Naive thymus-derived CD8-positive, alpha-beta T cell (primary cell): ENCODE results near the gene MT2A. TPM values are rescaled to one million over a fixed set of nuclear protein-coding genes. Genes with fewer than 3 reads are reported as not detected.

Experiments
- ATAC-seq, 2 donors: fragments of 150-1000 bp; cut with Tn5 transposase in 1 of 2; sonication (Bioruptor Pico), chemical (Tn5 transposase) in 1 of 2; 1 replicate in 1 of 2; 2 replicates in 1 of 2; pipeline ENCODE4 v1.10.0; 2021; ENCODE audit warnings: mild to moderate bottlenecking in 2 of 2, moderate library complexity in 2 of 2
- POLR2A ChIA-PET: fragments of 350-600 bp; sonication (Branson Sonifier 250); formaldehyde crosslinking; loops from one replicate; lab custom pipeline; 2021; ENCODE audit warnings: antibody characterized with exemption; lab: Charles Lee
- DNase-seq, 10 donors: peaks; one replicate each; pipeline versions ENCODE4 v3.0.0 to v3.0.0-alpha.2; 2020 to 2022
- H3K27ac Mint-ChIP-seq, 10 donors: one replicate each; pipeline ENCODE4 v1.8.0; 2020 to 2022; ENCODE audit warnings: mild to moderate bottlenecking in 10 of 10, mixed read lengths in 10 of 10, moderate library complexity in 4 of 10, inconsistent platforms in 1 of 10
- H3K27me3 Mint-ChIP-seq, 5 donors: one replicate each; pipeline ENCODE4 v1.8.0; 2021 to 2022; ENCODE audit warnings: mixed read lengths in 5 of 5
- H3K36me3 Mint-ChIP-seq, 3 donors: one replicate each; pipeline ENCODE4 v1.8.0; 2020 to 2022; ENCODE audit warnings: mixed read lengths in 3 of 3, mild to moderate bottlenecking in 2 of 3, inconsistent platforms in 1 of 3
- H3K4me1 Mint-ChIP-seq, 4 donors: one replicate each; pipeline ENCODE4 v1.8.0; 2021 to 2022; ENCODE audit warnings: mixed read lengths in 4 of 4
- H3K4me3 Mint-ChIP-seq, 10 donors: one replicate each; pipeline ENCODE4 v1.8.0; 2020 to 2022; ENCODE audit warnings: mild to moderate bottlenecking in 10 of 10, mixed read lengths in 10 of 10, moderate library complexity in 6 of 10, inconsistent platforms in 1 of 10
- H3K9me3 Mint-ChIP-seq, 9 donors: one replicate each; pipeline ENCODE4 v1.8.0; 2020 to 2022; ENCODE audit warnings: mixed read lengths in 9 of 9, mild to moderate bottlenecking in 3 of 9, inconsistent platforms in 1 of 9, moderate library complexity in 1 of 9
- polyA plus RNA-seq, 3 donors: library from polyadenylated mRNA; unstranded; fragments of 300-500 nt; fragmentation: Illumina TruSeq; gene quantifications; one replicate each; pipeline ENCODE4 v1.2.3, GENCODE V29; 2021
- total RNA-seq, 8 experiments: library from RNA in 2 of 8; stranded (reverse) in 2 of 8; gene quantifications; one replicate each; pipeline ENCODE4 v1.2.3 and lab custom pipeline; 2021 to 2026

MT2A gene
- total and polyA plus RNA-seq, 5 experiments from 2014 or later: 32.3 to 303 (median 248) TPM

DNA sequence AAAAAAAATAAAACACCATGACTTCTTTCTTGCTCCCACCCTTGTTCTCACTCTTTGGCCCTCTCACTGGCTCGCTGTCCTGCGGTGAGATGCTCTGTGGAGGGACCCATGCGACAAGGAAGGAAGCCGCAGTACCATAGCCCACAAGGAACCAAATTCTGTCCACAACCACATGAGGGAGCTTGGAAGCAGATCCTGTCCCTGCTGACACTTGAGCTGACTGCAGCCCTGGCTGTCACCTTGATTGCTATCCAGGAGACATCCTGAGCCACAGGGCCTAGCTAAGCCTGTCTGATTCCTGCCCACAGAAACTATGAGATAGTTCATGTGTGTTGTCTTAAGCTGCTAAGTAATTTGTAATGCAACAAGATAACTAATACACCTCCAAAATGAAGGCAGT, 4.8 kb upstream of the MT2A start:
- no peaks in the 10 kb centered on the region for H3K9me3 Mint-ChIP-seq
- ATAC-seq (no peak), DNase-seq (no peak)
- POLR2A ChIA-PET: interaction anchor here (1.7 to 2.0 kb wide), 2 partner anchors 53 to 79 kb away, joined by 4 to 7 read pairs; partner anchors contain the start of genes MT1F and MT1X
- no peaks in the 10 kb centered on the region for H3K36me3 Mint-ChIP-seq
- H3K27ac Mint-ChIP-seq: peak overlapping the region in 4 of 10 donors; percentile 25 to 65 (median 56)
- H3K27me3 Mint-ChIP-seq: peaks cover 0 to 6% (median 0%) of the 10 kb centered on the region in 5 donors
- no peak overlapping the region for H3K4me3 Mint-ChIP-seq
- peaks cover 13 to 33% (median 27%) of the 10 kb centered on the region in 4 donors for H3K4me1 Mint-ChIP-seq

DNA sequence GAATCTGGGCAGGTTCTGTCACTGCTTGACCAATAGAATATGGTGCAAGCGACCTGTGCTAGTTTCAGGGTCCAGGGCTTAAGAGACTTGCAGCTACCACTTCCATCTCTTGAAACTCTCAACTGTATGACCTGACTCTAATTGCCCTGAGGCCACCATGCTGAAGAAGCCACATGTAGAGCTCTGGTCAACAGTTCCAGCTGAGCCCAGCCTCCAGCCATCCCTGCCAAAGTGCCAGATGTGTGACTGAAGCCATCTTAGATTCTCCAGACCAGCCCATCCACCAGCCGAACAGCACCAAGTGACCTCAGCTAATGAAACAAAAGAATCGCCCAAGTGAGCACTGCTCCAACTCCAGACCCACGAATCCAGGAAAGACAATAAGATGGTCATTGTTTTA, 3.4 kb upstream of the MT2A start:
- POLR2A ChIA-PET: interaction anchor here (0.6 to 4.8 kb wide), 9 partner anchors 13 to 103 kb away, joined by 3 to 21 read pairs (median 4); partner anchors contain the start of genes MT1F, MT1X and MT3
- DNase-seq: no peak
- Mint-ChIP-seq H3K27ac (peak overlapping the region in 8 of 10 donors; percentile 6 to 91 (median 70)), H3K9me3 (no peaks in the 10 kb centered on the region), H3K4me3 (no peak overlapping the region), H3K4me1 (peaks cover 19 to 46% (median 38%) of the 10 kb centered on the region in 4 donors), H3K36me3 (no peaks in the 10 kb centered on the region), H3K27me3 (peaks cover 0 to 6% (median 0%) of the 10 kb centered on the region in 5 donors)
- ATAC-seq: no peak

DNA sequence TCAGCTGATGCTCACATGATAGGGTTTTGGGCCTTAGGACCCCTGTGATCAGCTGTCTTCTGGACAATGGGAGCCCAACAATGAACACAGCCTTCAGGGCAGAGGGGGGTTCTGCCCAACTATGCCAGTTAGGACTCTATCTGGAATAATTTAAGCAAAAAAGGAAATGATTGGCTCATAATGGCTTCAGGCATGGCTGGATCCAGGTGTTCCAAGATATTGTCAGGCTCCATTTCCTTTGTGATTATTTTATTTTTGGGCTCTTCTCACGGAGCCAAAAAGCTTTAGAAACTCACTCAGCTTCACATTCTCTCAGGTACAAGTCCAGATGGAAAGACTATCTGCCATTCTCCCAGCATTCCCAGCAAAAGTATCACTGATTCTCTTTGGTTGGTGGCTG, 2.9 kb upstream of the MT2A start:
- no peaks in the 10 kb centered on the region for H3K36me3 Mint-ChIP-seq
- ATAC-seq (no peak), DNase-seq (no peak)
- POLR2A ChIA-PET: interaction anchor here (0.6 to 4.8 kb wide), 11 partner anchors 10 to 103 kb away, joined by 3 to 21 read pairs (median 4); partner anchors contain the start of genes MT1F and MT1X
- H3K4me3 Mint-ChIP-seq: no peak overlapping the region
- peaks cover 23 to 48% (median 42%) of the 10 kb centered on the region in 4 donors for H3K4me1 Mint-ChIP-seq
- peak overlapping the region in 7 of 10 donors; percentile 78 to 98 (median 94) for H3K27ac Mint-ChIP-seq
- peaks cover 0 to 2% (median 0%) of the 10 kb centered on the region in 5 donors for H3K27me3 Mint-ChIP-seq
- no peaks in the 10 kb centered on the region for H3K9me3 Mint-ChIP-seq

DNA sequence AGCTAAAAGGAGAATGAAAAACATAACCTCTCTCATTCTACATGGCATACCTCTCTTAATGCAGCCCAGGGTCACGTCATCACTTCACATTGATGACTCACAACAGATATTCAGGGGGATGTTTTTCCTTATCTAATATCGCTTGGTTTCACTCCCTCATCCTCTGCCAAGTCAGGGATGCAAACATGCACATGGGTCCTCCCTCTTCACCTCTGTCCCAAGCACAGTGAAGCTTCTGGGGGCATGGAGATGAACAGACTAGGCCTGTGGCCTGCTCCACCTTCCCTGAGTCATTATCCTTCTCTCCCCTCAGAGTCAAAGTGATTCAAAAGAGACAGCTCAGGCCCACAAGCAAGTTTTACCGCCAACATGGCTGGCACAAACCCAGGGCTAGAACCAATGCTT, 2.3 kb upstream of the MT2A start:
- Mint-ChIP-seq H3K4me3 (peak overlapping the region in 3 of 10 donors; percentile 59 to 70 (median 65)), H3K36me3 (no peaks in the 10 kb centered on the region), H3K27me3 (no peaks in the 10 kb centered on the region), H3K27ac (peak overlapping the region; percentile 89 to 98 (median 96)), H3K4me1 (peaks cover 26 to 51% (median 47%) of the 10 kb centered on the region in 4 donors), H3K9me3 (no peaks in the 10 kb centered on the region)
- no peak for ATAC-seq
- POLR2A ChIA-PET: interaction anchor here (1.2 to 4.8 kb wide), 10 partner anchors 10 to 102 kb away, joined by 3 to 33 read pairs (median 6); partner anchors contain the start of genes MT1E, MT1F and MT1X
- DNase-seq: no peak

DNA sequence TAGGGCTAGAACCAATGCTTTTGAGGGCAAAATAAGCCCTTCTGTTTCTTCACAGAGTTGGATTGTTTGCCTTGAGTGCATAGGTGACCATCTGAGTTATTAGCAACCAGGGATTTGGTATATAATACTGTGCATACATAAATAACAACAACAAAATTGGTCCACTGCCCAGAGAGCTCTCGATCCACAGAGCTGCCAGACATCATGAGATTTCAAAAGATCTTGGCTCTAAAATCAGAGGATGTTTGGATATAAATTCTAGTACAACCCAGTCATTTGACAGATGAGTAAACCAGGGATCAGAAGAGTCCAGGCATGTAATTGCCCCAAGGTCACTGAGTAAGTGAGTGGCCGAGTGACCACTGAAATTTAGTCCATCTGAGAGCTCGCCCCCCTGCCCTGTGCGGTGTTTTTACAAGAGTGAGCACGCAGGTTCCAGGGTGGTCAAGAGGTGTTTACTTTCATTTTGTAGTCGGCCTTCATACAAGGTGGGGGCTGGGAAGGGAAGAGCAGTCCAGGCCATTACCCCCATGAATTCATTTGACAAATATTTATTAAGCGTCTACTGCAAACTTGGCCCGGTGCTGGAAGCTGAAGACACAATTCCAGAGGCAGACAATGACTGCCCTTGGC, 1.8 kb upstream of the MT2A start:
- ATAC-seq (no peak), DNase-seq (no peak)
- Mint-ChIP-seq H3K27ac (peak overlapping the region; percentile 89 to 98 (median 96)), H3K4me1 (peaks cover 30 to 56% (median 53%) of the 10 kb centered on the region in 4 donors), H3K4me3 (peak overlapping the region; percentile 65 to 90 (median 79)), H3K9me3 (no peaks in the 10 kb centered on the region), H3K36me3 (no peaks in the 10 kb centered on the region), H3K27me3 (no peaks in the 10 kb centered on the region)
- POLR2A ChIA-PET: interaction anchor here (0.8 to 4.8 kb wide), 15 partner anchors 9 to 291 kb away, joined by 3 to 33 read pairs (median 6); partner anchors contain the start of genes BBS2, MT1E, MT1F and MT1X

DNA sequence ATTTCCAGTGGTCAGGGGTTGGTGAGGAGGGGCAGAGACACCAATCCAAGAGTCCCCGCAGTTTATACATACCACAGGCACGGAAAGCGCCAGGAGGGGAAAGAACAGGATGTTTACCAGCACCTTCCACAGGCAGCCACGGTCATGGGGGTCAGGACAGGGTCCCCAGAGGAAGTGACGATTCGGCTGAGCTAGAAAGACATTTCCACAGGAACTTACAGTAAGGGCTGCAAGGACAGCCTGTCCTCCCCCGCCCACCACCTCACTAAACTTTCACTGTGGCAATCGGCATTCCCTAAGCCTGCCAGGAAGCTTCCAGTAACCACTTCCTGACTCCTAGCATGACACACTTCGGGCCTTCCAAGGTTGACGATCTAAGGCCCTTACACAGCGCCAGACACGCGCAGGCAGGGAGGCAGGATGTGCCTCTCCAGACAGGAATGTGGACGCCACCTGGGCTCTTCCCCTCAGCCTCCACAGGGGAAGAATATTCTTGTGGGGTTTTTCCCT, 1.2 kb upstream of the MT2A start:
- Mint-ChIP-seq H3K4me3 (peak overlapping the region; percentile 76 to 90 (median 81)), H3K27me3 (no peaks in the 10 kb centered on the region), H3K9me3 (no peaks in the 10 kb centered on the region), H3K4me1 (peaks cover 30 to 57% (median 54%) of the 10 kb centered on the region in 4 donors), H3K27ac (peak overlapping the region; percentile 89 to 98 (median 96)), H3K36me3 (no peaks in the 10 kb centered on the region)
- POLR2A ChIA-PET: interaction anchor here (0.8 to 4.8 kb wide), 14 partner anchors 9 to 290 kb away, joined by 3 to 33 read pairs (median 6); partner anchors contain the start of genes BBS2, MT1E, MT1X and MT3
- DNase-seq (peak in 6 of 10 donors; percentile 23 to 54 (median 32)), ATAC-seq (no peak)

DNA sequence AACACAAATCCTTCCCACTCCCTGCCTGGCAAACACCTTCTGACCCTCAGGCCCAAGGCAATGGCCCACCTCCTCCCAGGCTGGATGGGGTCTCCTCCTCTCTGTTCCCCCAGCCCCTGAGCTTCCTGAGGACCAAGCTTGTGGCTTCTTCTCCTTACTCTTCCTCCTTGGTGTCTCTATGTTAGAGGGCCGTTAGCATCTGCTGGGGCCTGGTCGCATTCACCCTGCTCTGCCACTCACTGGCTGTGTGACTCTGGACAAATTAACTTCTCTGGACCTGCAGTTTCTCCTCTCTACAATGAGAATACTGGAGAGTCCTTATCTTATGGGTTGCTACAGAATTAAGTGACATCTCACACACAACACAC, 725 bp upstream of the MT2A start:
- Mint-ChIP-seq H3K4me1 (peaks cover 30 to 58% (median 54%) of the 10 kb centered on the region in 4 donors), H3K27ac (peak overlapping the region; percentile 89 to 98 (median 96)), H3K36me3 (no peaks in the 10 kb centered on the region), H3K27me3 (no peaks in the 10 kb centered on the region), H3K4me3 (peak overlapping the region; percentile 78 to 90 (median 83)), H3K9me3 (no peaks in the 10 kb centered on the region)
- POLR2A ChIA-PET: interaction anchor here (0.5 to 5.6 kb wide), 14 partner anchors 10 to 659 kb away, joined by 3 to 50 read pairs (median 8); partner anchors contain the start of genes BBS2, HERPUD1, MT1E and MT1H
- peak in 1 of 10 donors; percentile 7 for DNase-seq
- ATAC-seq: no peak

DNA sequence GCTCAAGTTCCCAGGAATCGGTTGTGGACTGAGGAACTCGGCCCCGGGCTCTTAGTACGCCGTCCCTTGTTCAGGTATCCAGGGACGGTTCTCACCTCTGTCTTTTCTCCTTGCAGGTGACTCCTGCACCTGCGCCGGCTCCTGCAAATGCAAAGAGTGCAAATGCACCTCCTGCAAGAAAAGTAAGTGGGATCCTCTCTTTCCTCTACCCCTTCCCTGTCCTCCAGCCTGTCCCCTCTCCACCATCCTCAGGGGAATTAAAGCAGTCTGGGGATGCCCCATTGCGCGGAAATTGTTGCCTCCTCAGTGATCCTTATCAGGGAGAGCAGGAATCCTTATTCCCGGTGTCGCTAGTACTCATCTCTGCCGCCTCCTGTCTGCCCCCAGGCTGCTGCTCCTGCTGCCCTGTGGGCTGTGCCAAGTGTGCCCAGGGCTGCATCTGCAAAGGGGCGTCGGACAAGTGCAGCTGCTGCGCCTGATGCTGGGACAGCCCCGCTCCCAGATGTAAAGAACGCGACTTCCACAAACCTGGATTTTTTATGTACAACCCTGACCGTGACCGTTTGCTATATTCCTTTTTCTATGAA, 585 bp downstream of the MT2A start:
- Mint-ChIP-seq H3K36me3 (no peaks in the 10 kb centered on the region), H3K9me3 (no peaks in the 10 kb centered on the region), H3K27me3 (no peaks in the 10 kb centered on the region), H3K4me1 (peaks cover 30 to 61% (median 54%) of the 10 kb centered on the region in 4 donors), H3K4me3 (peak overlapping the region; percentile 86 to 100 (median 96)), H3K27ac (peak overlapping the region; percentile 87 to 99 (median 96))
- DNase-seq: peak in 1 of 10 donors; percentile 16
- POLR2A ChIA-PET: interaction anchor here (0.6 to 5.6 kb wide), 18 partner anchors 8 to 666 kb away, joined by 3 to 50 read pairs (median 6); partner anchors contain the start of genes BBS2, HERPUD1, MT1A and MT1E
- peak in 1 of 2 donors; percentile 9 for ATAC-seq

DNA sequence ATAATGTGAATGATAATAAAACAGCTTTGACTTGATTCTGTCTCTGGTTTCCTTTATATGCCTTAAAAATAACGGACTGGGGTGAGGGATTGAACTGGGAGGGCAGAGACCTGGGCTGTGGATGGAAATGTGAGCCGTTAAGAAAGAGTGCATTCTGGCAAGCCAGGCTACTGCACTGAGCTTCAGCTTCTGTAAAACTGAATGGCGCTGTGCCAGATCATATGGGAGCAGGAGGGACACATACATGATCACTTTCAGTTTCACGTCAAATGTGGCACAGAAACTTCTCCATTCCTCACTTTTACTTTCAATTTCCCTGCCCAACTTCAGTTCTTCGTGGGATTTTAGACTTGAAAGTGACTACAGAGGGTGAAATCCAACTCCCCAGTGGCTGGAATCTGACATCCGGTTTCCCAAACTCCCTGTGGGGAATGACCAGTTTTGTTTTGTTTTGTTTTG, 1.1 kb downstream of the MT2A start:
- POLR2A ChIA-PET: interaction anchor here (1.6 to 5.6 kb wide), 7 partner anchors 9 to 100 kb away, joined by 4 to 50 read pairs (median 21); partner anchors contain the start of genes MT1E and MT1X
- ATAC-seq (peak; percentile 35 to 48), DNase-seq (peak; percentile 51 to 89 (median 74))
- no peaks in the 10 kb centered on the region for H3K9me3 Mint-ChIP-seq
- peak overlapping the region; percentile 86 to 100 (median 96) for H3K4me3 Mint-ChIP-seq
- H3K4me1 Mint-ChIP-seq: peaks cover 30 to 64% (median 54%) of the 10 kb centered on the region in 4 donors
- H3K36me3 Mint-ChIP-seq: no peaks in the 10 kb centered on the region
- H3K27me3 Mint-ChIP-seq: no peaks in the 10 kb centered on the region
- peak overlapping the region; percentile 87 to 99 (median 96) for H3K27ac Mint-ChIP-seq

DNA sequence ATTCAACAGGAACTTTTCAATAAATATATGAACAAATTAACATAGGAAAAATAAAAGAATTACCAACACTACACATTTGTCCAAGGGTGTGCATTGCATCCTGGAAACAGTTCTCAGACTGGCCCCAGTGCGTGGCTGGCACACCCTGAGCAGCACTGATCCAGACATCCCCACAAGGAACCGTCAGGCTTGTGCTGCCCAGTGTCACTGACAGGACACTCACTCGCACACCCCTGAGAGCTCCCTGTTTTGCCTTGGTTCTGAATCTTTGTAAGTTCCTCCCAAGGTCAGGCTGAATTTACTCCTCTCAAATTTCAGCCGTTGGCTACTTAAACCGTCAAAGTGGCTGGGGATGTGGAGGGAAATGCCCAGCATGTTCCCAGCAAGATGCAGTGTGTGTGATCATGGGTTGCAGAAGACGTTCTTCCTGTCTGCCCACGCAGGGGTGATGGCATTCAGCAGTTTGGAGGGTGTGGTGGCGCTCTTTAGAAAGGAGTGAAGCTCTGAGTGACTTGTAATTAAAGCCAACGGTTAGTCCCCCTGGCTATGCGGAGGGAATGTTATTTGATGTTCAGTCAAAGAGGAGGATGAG, 1.7 kb downstream of the MT2A start:
- peaks cover 30 to 68% (median 53%) of the 10 kb centered on the region in 4 donors for H3K4me1 Mint-ChIP-seq
- ATAC-seq: peak; percentile 39 to 79

DNA sequence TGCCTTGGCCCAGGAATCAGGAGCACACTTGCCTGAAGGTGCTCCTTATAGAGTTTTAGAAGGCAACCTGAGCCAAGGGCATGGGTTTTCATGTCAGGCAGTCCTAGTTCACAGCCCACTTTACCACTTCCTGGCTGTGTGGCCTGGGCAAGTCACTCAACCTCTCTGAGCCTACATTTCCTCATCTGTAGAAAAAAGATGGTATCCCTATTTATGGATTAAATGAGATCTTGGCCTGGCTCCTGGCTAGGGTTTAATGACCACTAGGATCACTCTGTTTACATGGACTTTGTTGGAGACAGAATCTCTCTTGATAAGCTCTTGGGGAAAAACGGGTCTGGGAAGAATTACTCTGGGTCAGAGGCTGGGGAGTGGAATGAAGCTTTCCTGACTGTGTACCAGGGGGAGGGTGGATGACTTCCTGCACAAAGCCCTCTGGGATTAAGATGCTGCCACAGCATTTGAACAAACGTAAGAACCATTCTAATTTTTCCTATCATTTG, 2.3 kb downstream of the MT2A start:
- Mint-ChIP-seq H3K36me3 (no peaks in the 10 kb centered on the region), H3K27me3 (no peaks in the 10 kb centered on the region), H3K9me3 (no peaks in the 10 kb centered on the region), H3K4me1 (peaks cover 30 to 68% (median 53%) of the 10 kb centered on the region in 4 donors), H3K4me3 (peak overlapping the region; percentile 68 to 100 (median 96)), H3K27ac (peak overlapping the region; percentile 87 to 99 (median 96))
- DNase-seq: no peak
- POLR2A ChIA-PET: interaction anchor here (0.7 to 5.6 kb wide), 7 partner anchors 13 to 99 kb away, joined by 3 to 50 read pairs (median 3); partner anchors contain the start of gene MT1E
- peak; percentile 1 to 36 for ATAC-seq

More for the DNA sequence above, 1.7 kb downstream of the MT2A start:
- peak; percentile 40 to 83 (median 71) for DNase-seq
- Mint-ChIP-seq H3K36me3 (no peaks in the 10 kb centered on the region), H3K9me3 (no peaks in the 10 kb centered on the region), H3K27ac (peak overlapping the region; percentile 87 to 99 (median 96)), H3K4me3 (peak overlapping the region; percentile 86 to 100 (median 96)), H3K27me3 (no peaks in the 10 kb centered on the region)
- POLR2A ChIA-PET: interaction anchor here (0.7 to 5.6 kb wide), 9 partner anchors 13 to 99 kb away, joined by 3 to 50 read pairs (median 9); partner anchors contain the start of gene MT1E
